GM10266 (cell line): ENCODE data around the gene KANSL1.

ENCODE experiments used
- DNase-seq: peaks from one replicate; pipeline ENCODE4 v3.0.0; 2012; ENCODE audit errors: extremely low spot score
- TF ChIP-seq, protein P1 (sequence below): IDR thresholded peaks from 2 replicates; pipeline ENCODE4 v1.5.1; 2012; ENCODE audit warnings: mild to moderate bottlenecking, low read depth; ENCODE audit not compliant: control insufficient read depth, insufficient read depth; ENCODE audit errors: missing control alignments

The KANSL1 gene

DNA sequence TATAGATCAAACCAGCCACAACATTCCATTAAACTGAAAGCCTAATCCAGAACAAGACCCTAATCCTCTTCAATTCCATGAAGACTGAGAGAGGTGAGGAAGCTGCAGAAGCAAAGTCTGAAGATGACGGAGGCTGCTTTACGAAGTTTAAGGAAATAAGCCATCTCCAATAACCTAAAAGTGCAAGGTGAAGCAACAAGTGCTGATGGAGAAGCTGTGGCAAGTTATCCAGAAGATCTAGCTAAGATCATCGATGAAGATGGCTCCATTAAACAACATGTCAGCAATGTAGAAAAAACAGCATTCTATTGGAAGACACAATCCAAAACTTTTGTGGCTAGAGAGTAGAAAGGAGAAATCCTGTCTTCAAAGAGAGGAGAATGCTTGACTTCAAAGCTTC, 69.6 kb downstream of the KANSL1 start:
- no peak for DNase-seq
- TF ChIP-seq, protein P1, sequence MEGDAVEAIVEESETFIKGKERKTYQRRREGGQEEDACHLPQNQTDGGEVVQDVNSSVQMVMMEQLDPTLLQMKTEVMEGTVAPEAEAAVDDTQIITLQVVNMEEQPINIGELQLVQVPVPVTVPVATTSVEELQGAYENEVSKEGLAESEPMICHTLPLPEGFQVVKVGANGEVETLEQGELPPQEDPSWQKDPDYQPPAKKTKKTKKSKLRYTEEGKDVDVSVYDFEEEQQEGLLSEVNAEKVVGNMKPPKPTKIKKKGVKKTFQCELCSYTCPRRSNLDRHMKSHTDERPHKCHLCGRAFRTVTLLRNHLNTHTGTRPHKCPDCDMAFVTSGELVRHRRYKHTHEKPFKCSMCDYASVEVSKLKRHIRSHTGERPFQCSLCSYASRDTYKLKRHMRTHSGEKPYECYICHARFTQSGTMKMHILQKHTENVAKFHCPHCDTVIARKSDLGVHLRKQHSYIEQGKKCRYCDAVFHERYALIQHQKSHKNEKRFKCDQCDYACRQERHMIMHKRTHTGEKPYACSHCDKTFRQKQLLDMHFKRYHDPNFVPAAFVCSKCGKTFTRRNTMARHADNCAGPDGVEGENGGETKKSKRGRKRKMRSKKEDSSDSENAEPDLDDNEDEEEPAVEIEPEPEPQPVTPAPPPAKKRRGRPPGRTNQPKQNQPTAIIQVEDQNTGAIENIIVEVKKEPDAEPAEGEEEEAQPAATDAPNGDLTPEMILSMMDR, result no peak

DNA sequence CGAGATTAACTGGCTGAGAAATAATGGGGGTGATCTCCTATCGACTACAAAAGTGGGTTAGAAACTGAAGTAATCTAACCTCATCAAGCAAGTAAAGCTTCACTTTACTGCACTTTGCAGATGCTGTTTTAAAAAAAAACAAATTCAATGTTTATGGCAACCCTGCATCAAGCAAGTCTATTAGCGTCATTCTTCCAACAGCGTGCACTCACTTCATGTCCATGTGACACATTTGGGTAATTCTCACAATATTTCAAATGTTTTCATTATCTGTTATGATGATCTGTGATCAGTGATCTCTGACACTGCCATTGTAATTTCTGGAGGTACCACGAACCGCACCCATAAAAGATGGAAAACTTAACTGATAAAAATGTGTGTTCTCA, 70.8 kb downstream of the KANSL1 start:
- DNase-seq, result no peak
- TF ChIP-seq, protein P1, result no peak

DNA sequence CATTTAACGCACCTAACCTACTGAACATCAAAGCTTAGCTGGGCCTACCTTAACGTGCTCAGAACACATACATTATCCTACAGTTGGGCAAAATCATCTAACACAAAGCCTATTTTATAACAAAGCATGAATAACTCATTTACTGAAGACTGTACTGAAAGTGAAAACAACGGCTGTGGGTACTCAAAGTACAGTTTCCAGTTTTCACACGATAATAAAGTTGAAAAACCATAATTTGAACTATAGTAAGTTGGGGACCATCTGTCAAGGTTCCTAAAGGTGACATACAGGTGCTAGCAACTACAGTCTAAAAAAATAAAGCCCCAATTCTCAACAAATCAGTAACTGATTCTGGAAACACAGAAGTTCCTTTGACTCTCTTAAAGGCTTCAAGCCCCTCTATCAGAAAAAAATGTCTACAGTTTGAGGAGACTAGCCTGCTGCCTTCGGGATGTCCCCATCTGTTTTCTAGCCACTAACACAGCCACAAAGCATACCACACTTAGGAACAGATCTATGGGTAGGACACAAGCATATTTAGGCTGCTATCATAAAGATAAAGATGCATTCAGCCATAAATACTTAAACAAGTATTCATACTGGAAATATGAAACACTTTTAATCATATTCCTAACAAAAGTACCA, 71.3 kb downstream of the KANSL1 start:
- TF ChIP-seq, protein P1, result no peak
- no peak for DNase-seq

DNA sequence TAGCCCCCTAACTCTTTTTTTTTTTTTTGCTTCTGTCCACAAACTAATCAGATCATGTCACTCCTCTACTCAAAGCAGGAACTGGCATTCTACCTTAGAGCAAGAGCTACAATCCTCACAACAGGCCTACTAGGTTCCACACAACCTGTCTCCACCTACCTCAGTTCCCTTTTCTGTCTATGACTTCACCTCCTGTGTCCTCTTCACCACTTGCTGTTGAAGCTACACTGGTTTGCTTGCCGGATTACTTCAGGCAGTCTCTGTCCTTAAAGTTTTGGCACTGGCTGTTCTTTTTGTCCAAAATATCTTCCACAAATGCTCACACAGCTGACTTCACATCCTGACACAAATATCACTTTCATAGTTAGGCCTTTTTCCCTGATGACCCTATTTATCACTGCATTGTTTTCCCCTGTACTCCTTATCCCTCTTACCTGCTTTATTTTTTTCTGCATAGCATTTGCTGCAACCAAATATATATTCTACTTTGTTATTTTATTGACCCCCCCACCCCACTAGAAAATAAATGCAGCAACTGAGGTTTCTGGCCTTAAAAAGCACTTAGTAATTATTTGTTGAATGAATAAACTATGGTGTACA, 72.0 kb downstream of the KANSL1 start:
- TF ChIP-seq, protein P1, result no peak
- DNase-seq, result peak; percentile 29

DNA sequence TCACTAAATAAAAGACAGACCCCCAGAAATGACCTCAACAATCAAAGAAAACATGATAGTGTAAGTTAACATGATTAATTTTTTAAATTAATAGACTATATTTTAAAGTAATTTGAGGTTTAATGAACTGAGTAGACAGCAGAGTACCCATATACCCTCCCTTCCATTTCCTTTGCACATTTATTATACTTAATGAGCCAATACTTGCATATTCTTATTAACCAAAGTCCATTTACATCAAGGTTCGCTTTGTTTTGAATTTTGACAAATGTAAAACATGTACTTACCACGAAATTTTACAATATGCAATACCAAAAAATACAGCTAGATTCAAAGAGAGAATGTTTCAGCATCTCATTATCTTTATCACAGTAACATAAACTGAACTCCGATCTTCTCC, 72.7 kb downstream of the KANSL1 start:
- TF ChIP-seq, protein P1, result no peak
- no peak for DNase-seq

DNA sequence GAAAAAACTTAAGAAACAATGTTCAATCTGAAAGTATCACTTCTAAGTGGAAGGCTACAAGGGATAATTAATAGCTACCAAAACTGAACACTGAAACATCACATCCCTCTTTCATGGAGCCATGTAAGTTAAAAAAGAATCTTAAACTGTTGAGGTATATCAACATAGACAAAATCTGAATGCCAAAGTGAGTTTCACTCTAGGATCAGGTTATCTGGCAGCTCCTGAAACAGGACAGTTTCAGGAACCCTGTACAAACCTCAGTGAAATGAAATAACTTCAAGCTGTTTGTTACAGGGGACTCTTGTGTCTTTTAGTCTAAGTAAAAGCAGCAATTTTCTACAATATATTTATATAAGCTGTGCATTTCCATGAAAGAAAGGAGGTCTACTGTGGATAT, 73.2 kb downstream of the KANSL1 start:
- TF ChIP-seq, protein P1, result no peak
- no peak for DNase-seq

DNA sequence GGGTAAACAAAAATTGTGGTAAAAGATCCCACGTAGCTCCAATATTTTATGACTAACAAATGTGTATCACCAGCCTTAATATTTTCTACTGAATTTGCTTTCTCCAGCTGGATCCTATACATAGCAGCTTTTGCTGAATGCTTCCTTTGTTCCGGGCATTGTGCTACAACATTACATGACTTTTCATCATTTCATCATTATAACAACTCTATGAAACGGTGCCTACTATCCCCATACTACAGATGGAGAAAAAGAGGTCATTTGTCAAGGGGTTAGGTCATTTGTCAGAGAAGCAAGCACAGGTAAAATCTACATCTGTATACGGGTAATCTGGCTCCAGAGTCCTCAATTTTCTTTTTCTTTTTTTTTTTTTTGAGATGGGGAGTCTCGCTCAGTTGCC, 74.3 kb downstream of the KANSL1 start:
- DNase-seq, result no peak

More for the DNA sequence above, 74.3 kb downstream of the KANSL1 start:
- TF ChIP-seq, protein P1, result no peak
